HG03095 (cell line): ENCODE measurements around the gene RNU6-1.

Experiments used
- ATAC-seq: cut with Tn5 transposase; IDR thresholded peaks from one replicate; pipeline ENCODE4 v1.9.1; 2021; ENCODE audit warnings: moderate library complexity; ENCODE audit not compliant: unreplicated experiment

The RNU6-1 gene

GRCh38 chr15:67834581-67835296 lies 5.1 kb downstream of the RNU6-1 start:
- no peak for ATAC-seq

GRCh38 chr15:67833710-67834511 lies 5.9 kb downstream of the RNU6-1 start:
- ATAC-seq: no peak

- no peak for ATAC-seq
These were observed 6.7 kb downstream of the RNU6-1 start for GRCh38 chr15:67832897-67833709.

- ATAC-seq: no peak
These were observed 7.8 kb downstream of the RNU6-1 start for GRCh38 chr15:67832031-67832551.

- ATAC-seq: no peak
These were observed 8.5 kb downstream of the RNU6-1 start for GRCh38 chr15:67831363-67831762.

GRCh38 chr15:67829647-67830504 lies 10.0 kb downstream of the RNU6-1 start:
- no peak for ATAC-seq

GRCh38 chr15:67828969-67829646 lies 10.7 kb downstream of the RNU6-1 start:
- no peak for ATAC-seq

- ATAC-seq: no peak
These were observed 11.4 kb downstream of the RNU6-1 start for GRCh38 chr15:67828278-67828968.

- ATAC-seq: no peak
These were observed 12.1 kb downstream of the RNU6-1 start for GRCh38 chr15:67827562-67828277.

- ATAC-seq: no peak
These were observed 12.9 kb downstream of the RNU6-1 start for GRCh38 chr15:67826717-67827561.

GRCh38 chr15:67825881-67826716 lies 13.7 kb downstream of the RNU6-1 start:
- ATAC-seq: no peak

GRCh38 chr15:67824976-67825880 lies 14.6 kb downstream of the RNU6-1 start, which contains the start of gene SKOR1:
Gene SKOR1, plus strand, starts transcription at chr15:67825509. Its CDS starts 94 bp downstream, at chr15:67825603.
- ATAC-seq: no peak

GRCh38 chr15:67824197-67824968 lies 15.5 kb downstream of the RNU6-1 start:
- no peak for ATAC-seq

GRCh38 chr15:67823314-67824196 lies 16.3 kb downstream of the RNU6-1 start:
- ATAC-seq: no peak
